Neuron (in vitro differentiated cells): ENCODE measurements around the gene MACIR.

Experiments
- H2AFZ ChIP-seq: one replicate; pipeline ENCODE4 v1.6.1; 2013; ENCODE audit warnings: low read depth, mild to moderate bottlenecking, inconsistent platforms, low read length, moderate library complexity
- H3K27me3 ChIP-seq: one replicate; pipeline ENCODE4 v1.6.1; 2013; ENCODE audit warnings: low read length; ENCODE audit not compliant: insufficient read depth
- H3K36me3 ChIP-seq: one replicate; pipeline ENCODE4 v1.6.1; 2013; ENCODE audit warnings: low read length; ENCODE audit not compliant: insufficient read depth
- H3K4me1 ChIP-seq: one replicate; pipeline ENCODE4 v1.6.1; 2013; ENCODE audit warnings: low read length; ENCODE audit not compliant: insufficient read depth
- H3K4me3 ChIP-seq: 2 replicates; pipeline ENCODE4 v1.5.1; 2013; ENCODE audit warnings: mild to moderate bottlenecking, low read length, moderate library complexity
- H3K9me3 ChIP-seq: one replicate; pipeline ENCODE4 v1.6.1; 2013; ENCODE audit warnings: low read length

MACIR gene

DNA sequence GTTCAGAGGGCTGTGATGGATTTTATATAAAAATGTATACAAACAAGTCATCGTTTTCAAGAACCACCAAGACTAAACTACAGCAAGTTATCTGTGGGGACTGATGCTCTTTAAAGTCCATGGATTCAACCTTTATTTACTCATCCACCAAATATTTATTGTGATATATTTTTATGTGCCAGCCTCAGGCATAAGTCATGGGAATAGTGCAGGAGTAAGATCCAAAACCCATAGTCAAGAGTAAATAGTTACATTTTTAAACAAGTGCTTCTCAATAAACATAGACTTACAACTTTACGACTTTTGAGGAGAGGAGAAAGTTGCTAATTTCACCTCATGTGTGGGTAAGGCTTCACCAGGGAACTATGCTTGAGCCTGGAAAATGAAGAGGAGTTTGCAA is 24.6 kb downstream of the MACIR start:
- no peaks in the 10 kb centered on the region for H3K27me3 ChIP-seq
- no peak overlapping the region for H3K4me3 ChIP-seq
- H2AFZ ChIP-seq: no peak overlapping the region
- peaks cover 4% of the 10 kb centered on the region for H3K9me3 ChIP-seq
- peaks cover 22% of the 10 kb centered on the region for H3K36me3 ChIP-seq
- no peaks in the 10 kb centered on the region for H3K4me1 ChIP-seq

DNA sequence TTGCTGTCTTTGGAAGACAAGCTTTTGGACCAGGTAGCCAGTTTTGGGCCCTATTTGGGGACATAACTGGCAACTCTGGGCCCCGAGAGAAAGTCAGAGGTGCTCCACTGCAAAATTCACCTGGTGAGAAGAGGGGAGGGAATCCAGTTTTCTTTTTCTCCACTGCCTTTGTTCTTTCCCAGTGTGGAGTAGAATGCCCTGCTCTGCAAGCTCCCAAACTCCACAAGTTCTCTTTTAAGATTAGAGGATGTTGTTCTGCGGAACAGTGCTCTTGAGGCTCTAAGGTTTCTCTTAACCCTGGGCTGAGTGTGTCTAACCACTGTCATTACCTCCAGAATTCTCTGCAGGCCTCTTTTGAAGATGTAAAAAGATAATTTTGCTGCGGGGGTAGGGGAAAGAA is 25.3 kb downstream of the MACIR start:
- Histone ChIP-seq H2AFZ (no peak overlapping the region), H3K9me3 (peaks cover 4% of the 10 kb centered on the region), H3K4me1 (no peaks in the 10 kb centered on the region), H3K4me3 (no peak overlapping the region), H3K36me3 (peaks cover 17% of the 10 kb centered on the region), H3K27me3 (no peaks in the 10 kb centered on the region)

DNA sequence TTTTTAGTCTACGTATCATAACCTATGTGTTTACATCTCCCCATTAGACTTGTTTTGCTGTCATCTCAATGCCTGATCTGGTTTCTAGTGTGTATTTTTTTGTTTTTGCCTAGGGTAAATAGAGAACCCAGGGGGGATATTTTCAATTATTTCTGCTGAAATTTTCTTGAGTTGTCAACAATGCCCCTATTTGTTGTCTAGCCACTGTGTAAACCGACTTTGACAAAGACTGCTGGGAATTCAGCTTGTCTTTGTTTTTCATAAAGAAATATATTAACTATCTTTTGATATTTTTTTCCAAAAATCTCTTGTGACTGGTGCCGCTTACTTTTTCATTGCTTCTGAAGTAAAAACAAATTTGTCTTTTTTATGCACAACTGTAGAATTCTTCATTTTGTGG is 28.1 kb downstream of the MACIR start:
- Histone ChIP-seq H3K4me3 (no peak overlapping the region), H3K4me1 (peaks cover 16% of the 10 kb centered on the region), H3K36me3 (no peaks in the 10 kb centered on the region), H3K9me3 (peaks cover under 1% of the 10 kb centered on the region), H2AFZ (no peak overlapping the region), H3K27me3 (no peaks in the 10 kb centered on the region)

DNA sequence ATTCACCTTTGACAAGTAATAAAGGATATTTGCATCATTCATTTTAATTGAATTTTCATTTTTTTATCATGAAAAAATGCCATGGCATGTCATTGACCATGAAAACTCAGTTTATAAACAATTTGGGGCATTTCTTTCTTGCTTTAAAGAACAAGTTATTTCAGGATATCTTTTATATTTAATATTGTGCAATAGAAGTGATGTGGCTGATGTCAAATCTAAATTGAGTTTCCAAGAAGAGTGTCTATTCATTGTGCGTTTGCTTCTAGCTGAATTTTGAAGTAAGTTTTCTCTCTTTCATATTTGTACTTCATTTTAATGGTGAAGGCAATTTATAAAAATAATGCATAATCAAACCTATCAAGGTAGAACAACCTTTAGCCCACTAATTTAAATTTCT is 30.5 kb downstream of the MACIR start:
- no peaks in the 10 kb centered on the region for H3K9me3 ChIP-seq

DNA sequence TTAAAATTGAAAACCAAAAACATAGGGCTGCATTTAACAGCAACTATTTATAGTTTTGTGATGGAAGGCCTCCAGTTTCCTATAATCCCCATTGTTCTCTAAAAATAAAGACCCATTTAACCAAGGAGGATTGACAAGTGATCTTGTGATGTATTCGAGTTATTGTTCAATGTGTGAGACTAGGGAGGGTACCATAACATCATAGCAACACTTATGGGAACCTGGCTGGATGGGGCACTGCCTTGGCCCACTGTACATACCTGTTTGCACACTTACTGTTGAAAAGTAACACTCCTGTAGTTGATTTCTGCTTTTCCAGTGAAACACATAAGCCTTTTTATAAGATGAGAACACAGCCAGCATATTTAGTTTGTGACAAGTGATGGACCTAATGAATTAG is 32.3 kb downstream of the MACIR start:
- no peak overlapping the region for H3K4me3 ChIP-seq
- H3K36me3 ChIP-seq: no peaks in the 10 kb centered on the region
- H3K27me3 ChIP-seq: no peaks in the 10 kb centered on the region
- H3K4me1 ChIP-seq: peaks cover 18% of the 10 kb centered on the region
- no peaks in the 10 kb centered on the region for H3K9me3 ChIP-seq
- H2AFZ ChIP-seq: no peak overlapping the region

More for the DNA sequence above, 30.5 kb downstream of the MACIR start:
- Histone ChIP-seq H3K27me3 (no peaks in the 10 kb centered on the region), H3K4me3 (no peak overlapping the region), H3K4me1 (peaks cover 18% of the 10 kb centered on the region), H2AFZ (no peak overlapping the region), H3K36me3 (no peaks in the 10 kb centered on the region)

DNA sequence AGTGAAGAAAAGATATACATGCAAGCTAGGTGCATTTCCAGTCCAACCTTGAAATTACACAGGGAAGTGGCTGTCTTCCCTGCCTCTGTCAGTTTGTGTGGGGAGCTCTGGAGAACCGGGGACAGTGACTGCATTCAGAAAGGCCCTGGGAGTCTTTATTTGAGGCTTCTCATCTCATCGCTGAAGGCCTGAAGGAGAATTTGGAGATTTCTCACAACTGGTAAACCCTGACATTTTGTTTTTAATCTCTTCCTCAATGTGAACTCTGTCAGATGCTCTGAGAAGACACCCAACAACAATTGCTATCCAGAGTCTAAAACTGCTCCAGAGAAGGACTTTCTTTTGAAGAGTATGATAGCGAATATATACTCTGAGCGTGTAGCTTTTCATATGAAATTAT is 33.0 kb downstream of the MACIR start:
- Histone ChIP-seq H3K4me3 (no peak overlapping the region), H3K27me3 (no peaks in the 10 kb centered on the region), H2AFZ (no peak overlapping the region), H3K4me1 (peaks cover 18% of the 10 kb centered on the region), H3K36me3 (no peaks in the 10 kb centered on the region), H3K9me3 (no peaks in the 10 kb centered on the region)

DNA sequence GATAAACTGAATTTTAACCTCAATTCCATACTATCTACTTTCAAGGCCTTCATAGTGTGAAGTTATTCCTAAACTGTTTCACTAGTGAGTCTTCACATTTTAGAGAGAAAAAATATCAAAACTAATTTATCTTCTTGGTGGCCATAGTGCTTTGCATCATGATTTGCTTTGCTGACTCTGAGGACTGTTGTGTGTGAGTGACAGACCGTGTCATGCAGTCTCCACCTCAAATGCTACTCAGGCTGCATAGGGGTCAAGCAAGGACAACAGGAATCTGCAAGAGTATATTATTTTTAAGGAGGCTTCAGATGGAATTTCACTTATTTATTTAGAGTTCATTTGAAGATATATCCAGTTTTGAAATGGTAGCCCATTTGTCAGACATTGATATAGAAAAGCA is 34.5 kb downstream of the MACIR start:
- Histone ChIP-seq H3K4me1 (peaks cover 28% of the 10 kb centered on the region), H2AFZ (no peak overlapping the region), H3K27me3 (no peaks in the 10 kb centered on the region), H3K9me3 (no peaks in the 10 kb centered on the region), H3K36me3 (no peaks in the 10 kb centered on the region), H3K4me3 (no peak overlapping the region)

DNA sequence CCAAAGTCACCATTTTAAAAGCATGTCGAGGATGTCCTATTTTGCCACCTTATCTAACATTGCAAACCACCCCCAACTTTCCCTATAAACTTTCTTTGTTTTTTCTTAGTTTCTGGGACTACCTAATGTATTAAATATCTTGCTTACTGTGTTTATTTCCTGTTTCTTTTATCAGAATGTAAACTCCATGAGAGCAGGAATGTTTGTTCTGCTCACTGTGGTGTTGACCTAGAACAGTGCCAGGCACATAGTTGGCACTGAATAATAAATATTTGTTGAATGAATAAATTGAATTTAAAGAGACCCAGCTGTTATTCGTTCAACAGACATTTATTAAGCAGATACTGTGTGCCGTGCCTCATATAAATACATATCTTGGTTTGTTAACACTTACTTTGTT is 35.2 kb downstream of the MACIR start:
- no peaks in the 10 kb centered on the region for H3K27me3 ChIP-seq
- H3K4me3 ChIP-seq: no peak overlapping the region
- no peaks in the 10 kb centered on the region for H3K36me3 ChIP-seq

DNA sequence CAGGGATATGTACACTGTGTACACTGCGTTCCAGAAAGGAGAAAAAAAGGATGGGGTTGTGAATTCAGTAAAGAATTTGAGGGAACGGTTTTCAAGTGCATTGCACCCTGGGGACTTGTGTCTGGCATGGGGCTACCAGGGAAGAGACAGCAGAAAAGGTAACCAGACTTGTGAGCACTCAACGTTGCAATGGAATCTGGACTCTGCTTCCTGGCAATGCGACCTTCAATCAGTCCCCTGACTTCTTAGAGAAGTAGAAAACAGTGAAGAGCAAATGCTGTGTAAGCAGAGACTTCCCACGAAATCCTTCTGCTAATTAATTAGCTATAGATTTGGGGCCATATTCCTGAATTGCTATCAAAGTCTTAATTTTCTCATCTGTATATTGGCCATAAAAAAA is 36.3 kb downstream of the MACIR start:
- Histone ChIP-seq H2AFZ (no peak overlapping the region), H3K27me3 (no peaks in the 10 kb centered on the region), H3K4me3 (no peak overlapping the region), H3K9me3 (no peaks in the 10 kb centered on the region), H3K36me3 (no peaks in the 10 kb centered on the region), H3K4me1 (peaks cover 41% of the 10 kb centered on the region)

More for the DNA sequence above, 35.2 kb downstream of the MACIR start:
- Histone ChIP-seq H3K4me1 (peaks cover 34% of the 10 kb centered on the region), H3K9me3 (no peaks in the 10 kb centered on the region), H2AFZ (no peak overlapping the region)

DNA sequence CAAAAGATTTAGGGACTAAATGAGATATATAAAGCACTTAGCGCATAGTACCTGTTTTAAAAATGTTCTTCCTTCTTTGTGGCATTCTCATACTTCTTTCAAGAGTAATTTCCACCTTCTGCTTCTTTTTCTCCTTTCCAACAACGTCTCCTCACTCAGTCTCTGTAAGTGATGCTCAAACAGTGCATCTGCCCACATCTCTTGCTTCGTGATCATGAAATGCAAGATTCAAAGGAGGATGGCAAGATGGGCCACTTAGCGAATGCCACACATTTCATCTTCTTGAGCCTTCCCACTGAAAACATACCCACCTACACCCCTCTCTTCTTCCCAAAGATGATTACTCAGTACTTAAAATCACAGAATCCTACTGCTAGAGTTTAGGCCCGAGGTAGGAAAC is 36.9 kb downstream of the MACIR start:
- H3K27me3 ChIP-seq: no peaks in the 10 kb centered on the region
- no peaks in the 10 kb centered on the region for H3K9me3 ChIP-seq
- no peak overlapping the region for H3K4me3 ChIP-seq
- H3K4me1 ChIP-seq: peaks cover 36% of the 10 kb centered on the region
- H2AFZ ChIP-seq: no peak overlapping the region
- no peaks in the 10 kb centered on the region for H3K36me3 ChIP-seq

DNA sequence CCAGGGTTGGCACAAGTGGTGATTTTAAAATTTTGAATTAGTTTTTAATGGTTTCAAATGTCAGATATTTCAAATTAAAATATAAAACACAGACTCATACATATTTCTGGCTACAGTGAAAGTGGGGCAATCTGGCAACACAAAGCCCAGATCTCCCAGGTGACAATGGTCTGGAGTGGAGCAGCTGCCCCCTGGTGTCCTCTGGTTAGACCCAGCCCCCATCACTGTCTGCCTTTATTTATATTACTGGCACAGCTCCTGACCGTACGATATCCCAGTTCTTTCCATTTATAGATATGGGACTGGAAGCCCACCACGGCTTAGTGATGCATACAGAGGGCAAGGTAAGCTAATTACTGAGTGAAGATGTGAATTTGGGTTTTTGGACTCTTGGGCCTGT is 37.3 kb downstream of the MACIR start:
- Histone ChIP-seq H2AFZ (no peak overlapping the region), H3K9me3 (no peaks in the 10 kb centered on the region), H3K27me3 (no peaks in the 10 kb centered on the region), H3K4me1 (peaks cover 34% of the 10 kb centered on the region), H3K4me3 (no peak overlapping the region), H3K36me3 (no peaks in the 10 kb centered on the region)

DNA sequence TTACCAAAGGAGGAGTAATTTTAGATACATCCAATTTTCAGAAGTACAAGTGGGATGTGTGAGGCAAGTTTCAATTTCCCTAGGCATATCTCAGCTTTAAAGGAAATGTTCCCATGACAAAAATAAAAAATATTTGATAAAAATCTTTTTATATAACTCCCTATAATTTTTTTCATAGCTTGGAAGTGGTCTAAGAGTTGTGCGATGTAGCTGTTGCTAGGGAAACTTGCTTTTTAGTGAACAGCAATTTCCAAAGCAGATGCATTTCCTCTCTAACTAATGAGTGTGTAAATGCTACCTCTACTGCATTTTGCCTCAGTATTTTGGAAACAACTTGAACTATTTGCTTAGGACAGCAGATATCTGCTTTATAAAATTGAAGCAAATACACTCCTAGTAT is 39.6 kb downstream of the MACIR start:
- peak overlapping the region; percentile 19 for H2AFZ ChIP-seq
- no peaks in the 10 kb centered on the region for H3K27me3 ChIP-seq
- peaks cover 31% of the 10 kb centered on the region for H3K4me1 ChIP-seq
- H3K9me3 ChIP-seq: no peaks in the 10 kb centered on the region
- no peaks in the 10 kb centered on the region for H3K36me3 ChIP-seq
- no peak overlapping the region for H3K4me3 ChIP-seq

DNA sequence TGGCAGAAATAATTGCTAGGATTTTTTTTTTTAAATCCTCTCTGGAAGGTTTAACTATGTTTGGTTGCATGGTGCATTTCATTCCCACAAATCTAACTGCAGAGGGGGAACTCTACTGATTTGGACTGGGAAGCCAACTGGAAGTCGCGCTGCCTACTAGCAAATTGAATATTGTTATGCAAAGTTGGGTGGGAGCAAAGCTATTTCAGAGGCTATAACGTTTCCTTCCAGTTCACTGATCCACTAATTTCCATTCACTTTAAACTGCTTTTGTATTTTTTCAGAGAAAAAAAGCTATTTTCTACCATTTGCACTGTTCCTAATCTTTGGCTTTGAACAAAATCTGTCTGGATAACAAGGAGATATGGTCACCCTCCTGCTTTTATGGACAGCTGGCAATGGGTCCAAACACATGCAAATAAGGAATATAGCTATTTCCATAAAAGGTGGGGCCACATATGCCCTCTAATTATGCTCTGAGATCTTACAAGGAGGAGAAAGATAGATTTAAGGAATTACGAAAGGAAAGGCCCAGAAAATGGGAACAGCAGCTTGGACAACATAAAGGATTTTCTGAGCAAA is 40.1 kb downstream of the MACIR start:
- Histone ChIP-seq H2AFZ (peak overlapping the region; percentile 19), H3K36me3 (no peaks in the 10 kb centered on the region), H3K4me1 (peaks cover 31% of the 10 kb centered on the region), H3K9me3 (no peaks in the 10 kb centered on the region), H3K27me3 (no peaks in the 10 kb centered on the region), H3K4me3 (no peak overlapping the region)

DNA sequence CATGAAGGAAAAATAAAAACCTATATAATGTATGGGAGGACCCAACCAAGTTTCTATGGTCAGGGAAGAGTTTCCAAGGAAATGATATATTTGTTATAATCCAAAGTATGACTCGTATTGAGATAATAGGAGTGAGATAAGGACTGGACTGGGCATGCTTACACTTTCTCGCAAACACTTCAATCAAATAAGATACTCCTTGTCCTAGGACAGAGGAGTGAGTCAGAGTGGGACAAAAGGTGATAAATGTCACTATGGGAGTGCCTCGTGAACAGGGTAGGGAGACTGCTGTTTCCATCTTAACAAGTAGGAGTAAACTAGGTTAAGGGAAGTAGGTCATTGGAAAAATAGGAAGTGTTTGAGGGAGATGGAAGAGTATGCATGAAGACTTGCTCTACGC is 47.2 kb downstream of the MACIR start:
- Histone ChIP-seq H3K4me3 (no peak overlapping the region), H3K27me3 (no peaks in the 10 kb centered on the region), H2AFZ (no peak overlapping the region), H3K9me3 (no peaks in the 10 kb centered on the region), H3K4me1 (peaks cover 3% of the 10 kb centered on the region), H3K36me3 (no peaks in the 10 kb centered on the region)
